ENCODE data around the gene TAF11L7. TPM values are rescaled to one million over a fixed set of nuclear protein-coding genes. Genes with fewer than 3 reads are reported as not detected.
A peak's percentile ranks its signal among the peaks of the same experiment; 100 is the strongest.

The TAF11L7 gene
- total and polyA plus RNA-seq, 2 of the 8 experiments (the other 6 are each of a cell fraction or from before 2014, with no cell fraction given): not detected

DNA sequence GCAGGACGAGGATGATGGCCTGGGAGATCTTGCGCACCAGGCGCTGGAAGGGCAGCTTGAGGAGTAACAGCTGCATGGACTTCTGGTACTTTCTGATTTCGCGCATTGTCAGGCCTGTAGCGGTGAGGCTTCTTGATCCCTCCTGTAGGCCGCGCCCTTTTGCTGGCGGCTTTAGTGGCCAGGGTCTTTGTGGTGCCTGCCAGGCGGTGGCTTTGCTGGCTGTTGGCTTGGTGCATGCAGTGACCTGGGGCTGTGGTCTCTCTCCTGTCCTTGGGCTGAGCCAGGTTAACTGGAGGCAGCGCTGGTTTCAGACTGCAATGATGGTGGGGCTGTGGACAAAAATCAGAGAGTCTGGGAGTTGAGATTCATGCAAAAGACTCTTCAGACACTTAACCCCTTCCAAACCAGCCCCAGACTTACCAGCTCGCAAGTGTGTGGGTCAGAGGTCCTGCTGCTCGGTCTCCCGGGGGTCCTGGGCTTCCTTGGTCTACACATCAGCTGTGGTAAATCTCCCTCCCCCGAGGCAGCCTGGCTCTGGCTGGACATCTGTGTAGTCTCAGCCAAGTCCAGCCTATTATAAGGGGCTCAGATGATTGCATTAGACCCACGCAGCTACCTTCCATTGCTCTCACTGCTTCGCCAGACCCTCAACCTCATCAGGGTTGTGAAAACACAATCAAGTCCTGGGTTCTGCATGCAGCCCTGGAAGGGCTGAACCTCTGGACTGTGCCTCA lies 29.5 kb upstream of the TAF11L7 start:
- Histone ChIP-seq H3K4me3 (ENCODE audit: extremely low read depth in 1 of 4, insufficient read depth in 2 of 4, low read depth in 3 of 4, low read length in 4 of 4) (no peak overlapping the region), H2AK5ac (ENCODE audit: low read depth, low read length) (no peak overlapping the region), H3K4me1 (replicated peaks in 1 of 4; ENCODE audit: control insufficient read depth in 3 of 4, insufficient read depth in 4 of 4, low read length in 3 of 4) (no peaks in the 10 kb centered on the region), H3K4ac (replicated peaks; ENCODE audit: insufficient read length, low read depth, low read length) (no peak overlapping the region), H3K9ac (replicated peaks in 1 of 4; ENCODE audit: extremely low read depth in 1 of 4, low read depth in 3 of 4, low read length in 3 of 4) (no peak overlapping the region), H2BK15ac (ENCODE audit: low read length) (no peak overlapping the region), H2BK12ac (ENCODE audit: low read depth, low read length) (no peak overlapping the region), H3K23ac (ENCODE audit: insufficient read length) (no peak overlapping the region), H4K5ac (ENCODE audit: insufficient read length, low read depth, low read length) (no peak overlapping the region), H3K27ac (ENCODE audit: low read depth, low read length) (no peak overlapping the region), H3K56ac (replicated peaks; ENCODE audit: insufficient read length, low read depth, low read length) (no peak overlapping the region), H4K20me1 (replicated peaks in 1 of 2; ENCODE audit: control insufficient read depth in 1 of 2, insufficient read depth in 2 of 2, low read length in 2 of 2) (no peaks in the 10 kb centered on the region), H2BK5ac (ENCODE audit: low read depth, low read length) (no peak overlapping the region), H3K79me1 (ENCODE audit: low read depth, low read length) (no peaks in the 10 kb centered on the region), H2AFZ (ENCODE audit: low read length) (no peak overlapping the region), H3K79me2 (ENCODE audit: control insufficient read depth in 1 of 2, insufficient read depth in 2 of 2, low read length in 2 of 2) (no peaks in the 10 kb centered on the region), H4K91ac (replicated peaks; ENCODE audit: insufficient read length, low read length) (no peak overlapping the region), H3K9me3 (ENCODE audit: insufficient read depth in 2 of 2, low read depth in 1 of 2, low read length in 1 of 2) (no peaks in the 10 kb centered on the region), H3K23me2 (ENCODE audit: low read depth, low read length) (no peaks in the 10 kb centered on the region), H4K8ac (ENCODE audit: extremely low read depth, insufficient read depth, low read length) (no peak overlapping the region), H2BK20ac (ENCODE audit: low read length) (no peak overlapping the region), H3K14ac (ENCODE audit: insufficient read length) (no peak overlapping the region), H2BK120ac (replicated peaks; ENCODE audit: low read depth, low read length) (no peak overlapping the region), H3K36me3 (ENCODE audit: control insufficient read depth in 2 of 4, insufficient read depth in 4 of 4, low read length in 3 of 4) (no peaks in the 10 kb centered on the region), H3K27me3 (replicated peaks in 1 of 4; ENCODE audit: control insufficient read depth in 3 of 4, extremely low read depth in 1 of 4, insufficient read depth in 3 of 4, low read length in 3 of 4) (no peaks in the 10 kb centered on the region), H3K18ac (ENCODE audit: extremely low read depth, low read length) (no peak overlapping the region), H3K4me2 (ENCODE audit: insufficient read depth in 1 of 2, low read depth in 2 of 2, low read length in 2 of 2) (no peak overlapping the region)
- TF ChIP-seq BACH1 (IDR thresholded peaks at IDR 0.05; ENCODE audit: low read length) (no peak), BCL11A (IDR thresholded peaks at IDR 0.05; ENCODE audit: low read depth in 2 of 2, low read length in 2 of 2) (no peak), TEAD4 (IDR thresholded peaks at IDR 0.05; ENCODE audit: low read depth, low read length) (no peak), RAD21 (IDR thresholded peaks at IDR 0.05 in 1 of 2, conservative IDR thresholded peaks at IDR 0.05 in 1 of 2; ENCODE audit: low read depth in 2 of 2, low read length in 2 of 2) (peak in 1 of 2 experiments; percentile 0; a peak in 1 of 4 replicates), MAFK (IDR thresholded peaks at IDR 0.05; ENCODE audit: low read depth, low read length) (no peak)
- TF ChIP-seq, protein P1, sequence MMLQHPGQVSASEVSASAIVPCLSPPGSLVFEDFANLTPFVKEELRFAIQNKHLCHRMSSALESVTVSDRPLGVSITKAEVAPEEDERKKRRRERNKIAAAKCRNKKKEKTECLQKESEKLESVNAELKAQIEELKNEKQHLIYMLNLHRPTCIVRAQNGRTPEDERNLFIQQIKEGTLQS (IDR thresholded peaks at IDR 0.05; ENCODE audit: insufficient read depth, low read depth, low read length): no peak
- WGBS, 2 experiments (ENCODE audit: extremely low coverage in 1 of 2, insufficient coverage in 1 of 2, insufficient read length in 1 of 2, insufficient replicate concordance in 2 of 2, low coverage in 1 of 2, low lambda C conversion rate in 2 of 2, missing lambda C conversion rate in 1 of 2): 92% methylated on average over 13 of the region's 17 CpGs; no CpG with 5 or more reads in 1 of the 2 experiments
- FAIRE-seq: no peak
- CTCF ChIA-PET (ENCODE audit: partially characterized antibody): interaction anchor here (1.0 kb wide), 1 partner anchor 11 kb away, joined by 3 read pairs; the partner anchor contains the start of gene TAF11L11
- DNase-seq (ENCODE audit: low read depth in 1 of 2, low spot score in 2 of 2): no peak
- POLR2A ChIA-PET (ENCODE audit: partially characterized antibody): no interaction called here

All from H1 (cell line).